ENCODE measurements around the gene CDKL2. TPM values are rescaled to one million over a fixed set of nuclear protein-coding genes. Genes with fewer than 3 reads are reported as not detected.

The CDKL2 gene
- total RNA-seq, 1 donor from 2014 or later = 2.3 TPM

DNA sequence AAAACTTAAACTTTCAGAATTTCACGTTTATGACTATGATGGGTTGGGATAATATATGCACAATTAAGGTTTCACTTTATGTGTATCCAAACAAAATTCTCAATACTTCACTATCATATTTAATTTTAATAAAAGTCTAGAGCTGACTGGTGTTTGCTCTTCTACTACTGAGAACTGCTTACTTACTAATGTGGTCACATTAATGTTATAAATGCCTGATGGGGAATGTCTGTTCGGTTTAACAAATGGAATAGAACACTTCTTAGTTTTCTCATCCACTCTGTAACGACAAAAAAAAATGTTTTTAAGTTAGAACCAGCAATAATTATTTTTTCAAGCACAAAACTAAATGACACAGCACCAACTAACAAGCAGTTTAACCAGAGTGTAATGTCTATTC lies 34.3 kb downstream of the CDKL2 start:
- Mint-ChIP-seq H3K4me1 (ENCODE audit: unreplicated experiment) (no peaks in the 10 kb centered on the region), H3K27me3 (ENCODE audit: unreplicated experiment) (no peaks in the 10 kb centered on the region), H3K9me3 (ENCODE audit: unreplicated experiment) (no peaks in the 10 kb centered on the region), H3K27ac (ENCODE audit: unreplicated experiment) (no peak overlapping the region), H3K36me3 (ENCODE audit: unreplicated experiment) (peaks cover 7% of the 10 kb centered on the region), H3K4me3 (ENCODE audit: unreplicated experiment) (no peak overlapping the region)
- no peak for DNase-seq (ENCODE audit: extremely low spot score, unreplicated experiment)
- TF ChIP-seq, protein P1, sequence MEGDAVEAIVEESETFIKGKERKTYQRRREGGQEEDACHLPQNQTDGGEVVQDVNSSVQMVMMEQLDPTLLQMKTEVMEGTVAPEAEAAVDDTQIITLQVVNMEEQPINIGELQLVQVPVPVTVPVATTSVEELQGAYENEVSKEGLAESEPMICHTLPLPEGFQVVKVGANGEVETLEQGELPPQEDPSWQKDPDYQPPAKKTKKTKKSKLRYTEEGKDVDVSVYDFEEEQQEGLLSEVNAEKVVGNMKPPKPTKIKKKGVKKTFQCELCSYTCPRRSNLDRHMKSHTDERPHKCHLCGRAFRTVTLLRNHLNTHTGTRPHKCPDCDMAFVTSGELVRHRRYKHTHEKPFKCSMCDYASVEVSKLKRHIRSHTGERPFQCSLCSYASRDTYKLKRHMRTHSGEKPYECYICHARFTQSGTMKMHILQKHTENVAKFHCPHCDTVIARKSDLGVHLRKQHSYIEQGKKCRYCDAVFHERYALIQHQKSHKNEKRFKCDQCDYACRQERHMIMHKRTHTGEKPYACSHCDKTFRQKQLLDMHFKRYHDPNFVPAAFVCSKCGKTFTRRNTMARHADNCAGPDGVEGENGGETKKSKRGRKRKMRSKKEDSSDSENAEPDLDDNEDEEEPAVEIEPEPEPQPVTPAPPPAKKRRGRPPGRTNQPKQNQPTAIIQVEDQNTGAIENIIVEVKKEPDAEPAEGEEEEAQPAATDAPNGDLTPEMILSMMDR (IDR thresholded peaks at IDR 0.05) = no peak

DNA sequence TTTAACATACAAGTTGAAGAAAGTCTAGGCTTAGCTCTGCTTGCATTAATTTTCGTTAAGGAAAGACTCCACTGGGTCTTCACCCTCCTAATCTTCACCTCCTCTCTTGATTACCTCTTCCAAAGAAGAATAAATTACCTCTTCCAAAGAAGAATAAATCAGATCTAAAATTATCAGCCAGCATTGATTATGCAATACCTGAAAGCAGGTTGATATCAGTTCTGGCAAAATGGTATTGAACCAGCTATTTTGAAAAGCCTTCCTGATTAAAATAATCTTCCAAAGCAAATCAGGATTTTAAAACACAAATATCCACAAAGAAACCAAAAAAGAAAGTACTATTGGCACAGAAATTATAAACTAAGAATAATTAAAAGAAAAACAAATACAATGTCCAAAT lies 36.9 kb downstream of the CDKL2 start:
- no peak for DNase-seq (ENCODE audit: extremely low spot score, unreplicated experiment)
- TF ChIP-seq, protein P1 (IDR thresholded peaks at IDR 0.05) = no peak
- no peaks in the 10 kb centered on the region for H3K4me1 Mint-ChIP-seq (ENCODE audit: unreplicated experiment)
- no peak overlapping the region for H3K27ac Mint-ChIP-seq (ENCODE audit: unreplicated experiment)
- H3K27me3 Mint-ChIP-seq (ENCODE audit: unreplicated experiment) = no peaks in the 10 kb centered on the region
- H3K4me3 Mint-ChIP-seq (ENCODE audit: unreplicated experiment) = no peak overlapping the region
- no peaks in the 10 kb centered on the region for H3K9me3 Mint-ChIP-seq (ENCODE audit: unreplicated experiment)
- H3K36me3 Mint-ChIP-seq (ENCODE audit: unreplicated experiment) = peaks cover 3% of the 10 kb centered on the region

DNA sequence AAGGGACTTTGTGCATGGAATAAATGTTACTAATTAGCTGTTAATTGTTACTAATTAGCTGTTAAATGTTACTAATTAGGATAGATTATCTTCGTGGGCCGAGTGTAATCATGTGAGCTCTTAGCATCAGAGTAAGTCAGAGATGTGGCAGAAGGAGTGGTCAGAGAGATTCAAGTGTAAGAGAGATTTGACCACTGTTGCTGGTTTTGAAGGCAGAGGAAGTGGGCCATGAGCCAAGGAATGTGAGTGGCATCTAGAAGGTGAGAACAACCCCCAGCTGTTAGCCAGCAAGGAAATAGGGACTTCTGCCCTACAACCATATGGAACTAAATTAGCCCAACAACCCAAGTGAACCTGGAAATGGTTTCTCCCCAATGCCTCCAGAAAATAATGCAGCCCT lies 46.3 kb downstream of the CDKL2 start:
- TF ChIP-seq, protein P1 (IDR thresholded peaks at IDR 0.05) = no peak
- no peak for DNase-seq (ENCODE audit: extremely low spot score, unreplicated experiment)
- no peaks in the 10 kb centered on the region for H3K27me3 Mint-ChIP-seq (ENCODE audit: unreplicated experiment)
- peaks cover 12% of the 10 kb centered on the region for H3K36me3 Mint-ChIP-seq (ENCODE audit: unreplicated experiment)
- H3K9me3 Mint-ChIP-seq (ENCODE audit: unreplicated experiment) = peaks cover 12% of the 10 kb centered on the region
- H3K4me3 Mint-ChIP-seq (ENCODE audit: unreplicated experiment) = no peak overlapping the region
- H3K27ac Mint-ChIP-seq (ENCODE audit: unreplicated experiment) = no peak overlapping the region
- no peaks in the 10 kb centered on the region for H3K4me1 Mint-ChIP-seq (ENCODE audit: unreplicated experiment)

DNA sequence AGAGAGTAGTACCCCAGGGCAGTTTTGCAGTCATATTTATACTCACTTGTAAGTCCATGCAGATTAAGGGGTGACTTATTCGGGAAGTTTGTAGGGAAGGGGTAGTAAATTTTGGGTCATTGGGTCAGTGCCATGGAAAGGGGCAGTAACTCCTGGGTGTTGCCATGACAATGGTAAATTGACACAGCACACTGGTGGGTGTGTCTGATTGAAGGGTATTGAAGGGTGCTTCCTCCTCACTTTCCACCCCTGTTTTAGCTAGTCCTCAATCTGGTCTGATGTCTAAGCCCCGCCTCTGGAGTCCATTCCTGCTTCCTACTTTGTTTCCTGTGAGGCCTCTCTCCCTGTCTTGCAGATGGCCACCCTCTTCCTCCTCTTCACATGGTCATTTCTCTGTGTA lies 62.6 kb downstream of the CDKL2 start:
- H3K36me3 Mint-ChIP-seq (ENCODE audit: unreplicated experiment) = no peaks in the 10 kb centered on the region
- H3K4me1 Mint-ChIP-seq (ENCODE audit: unreplicated experiment) = no peaks in the 10 kb centered on the region
- H3K27ac Mint-ChIP-seq (ENCODE audit: unreplicated experiment) = no peak overlapping the region
- no peaks in the 10 kb centered on the region for H3K9me3 Mint-ChIP-seq (ENCODE audit: unreplicated experiment)
- peaks cover 48% of the 10 kb centered on the region for H3K27me3 Mint-ChIP-seq (ENCODE audit: unreplicated experiment)
- no peak for DNase-seq (ENCODE audit: extremely low spot score, unreplicated experiment)
- no peak overlapping the region for H3K4me3 Mint-ChIP-seq (ENCODE audit: unreplicated experiment)
- TF ChIP-seq, protein P1 (IDR thresholded peaks at IDR 0.05) = no peak

DNA sequence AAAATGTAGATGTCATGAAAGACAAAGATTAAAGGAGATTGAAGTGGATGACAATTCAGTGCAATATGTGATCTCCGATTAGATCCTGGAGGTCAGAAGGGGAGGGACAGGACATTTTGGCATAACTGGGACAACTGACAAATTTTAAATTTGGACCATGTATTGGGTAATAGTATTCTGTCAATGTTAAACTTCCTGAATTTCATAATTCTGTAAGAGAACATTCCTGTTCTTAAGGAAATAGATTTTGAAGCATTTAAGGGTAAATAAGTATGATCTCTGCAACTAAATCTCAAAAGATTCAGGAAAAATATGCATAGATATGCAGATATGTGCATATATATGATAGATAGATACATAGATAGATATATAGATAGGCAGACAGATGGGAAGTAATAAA lies 63.4 kb downstream of the CDKL2 start:
- no peaks in the 10 kb centered on the region for H3K9me3 Mint-ChIP-seq (ENCODE audit: unreplicated experiment)
- no peaks in the 10 kb centered on the region for H3K4me1 Mint-ChIP-seq (ENCODE audit: unreplicated experiment)
- H3K27ac Mint-ChIP-seq (ENCODE audit: unreplicated experiment) = no peak overlapping the region
- no peaks in the 10 kb centered on the region for H3K36me3 Mint-ChIP-seq (ENCODE audit: unreplicated experiment)
- TF ChIP-seq, protein P1 (IDR thresholded peaks at IDR 0.05) = no peak
- H3K4me3 Mint-ChIP-seq (ENCODE audit: unreplicated experiment) = no peak overlapping the region
- H3K27me3 Mint-ChIP-seq (ENCODE audit: unreplicated experiment) = peaks cover 41% of the 10 kb centered on the region
- DNase-seq (ENCODE audit: extremely low spot score, unreplicated experiment) = no peak
